GM21576 (cell line): Measurements from ENCODE around the gene C1QL1.

ENCODE experiments used
- ATAC-seq: cut with Tn5 transposase; IDR thresholded peaks from one replicate; pipeline ENCODE4 v1.9.1; 2021; ENCODE audit warnings: mild to moderate bottlenecking, moderate library complexity; ENCODE audit not compliant: unreplicated experiment

C1QL1 gene

GRCh38 chr17:44989552-44990138 is 21.5 kb upstream of the C1QL1 start:
- no peak for ATAC-seq

GRCh38 chr17:44988044-44988942 is 20.2 kb upstream of the C1QL1 start:
- ATAC-seq = no peak

GRCh38 chr17:44983563-44983962 is 15.5 kb upstream of the C1QL1 start:
- no peak for ATAC-seq

- no peak for ATAC-seq
Observed at GRCh38 chr17:44982113-44982702, 14.1 kb upstream of the C1QL1 start.

- ATAC-seq = no peak
Observed at GRCh38 chr17:44981221-44981968, 13.3 kb upstream of the C1QL1 start.

GRCh38 chr17:44979426-44979995 is 11.4 kb upstream of the C1QL1 start:
- no peak for ATAC-seq

GRCh38 chr17:44978807-44979206 is 10.7 kb upstream of the C1QL1 start:
- no peak for ATAC-seq

GRCh38 chr17:44977814-44978550 is 9.9 kb upstream of the C1QL1 start:
- no peak for ATAC-seq

- no peak for ATAC-seq
Observed at GRCh38 chr17:44977065-44977464, 9.0 kb upstream of the C1QL1 start.

GRCh38 chr17:44976206-44976605 is 8.1 kb upstream of the C1QL1 start:
- no peak for ATAC-seq

- ATAC-seq = no peak
Observed at GRCh38 chr17:44972953-44973352, 4.8 kb upstream of the C1QL1 start.

GRCh38 chr17:44971776-44972483 is 3.8 kb upstream of the C1QL1 start:
- ATAC-seq = no peak

GRCh38 chr17:44970136-44970741 is 2.1 kb upstream of the C1QL1 start:
- ATAC-seq = no peak

- ATAC-seq = no peak
Observed at GRCh38 chr17:44969144-44969780, 1.2 kb upstream of the C1QL1 start.

GRCh38 chr17:44967907-44968224 is 237 bp downstream of the C1QL1 start:
- ATAC-seq = no peak

GRCh38 chr17:44967026-44967906 is 837 bp downstream of the C1QL1 start:
- no peak for ATAC-seq

GRCh38 chr17:44966348-44967025 is 1.6 kb downstream of the C1QL1 start:
- no peak for ATAC-seq
